HepG2 (cell line): ENCODE measurements around the gene GFRAL.

Source experiments
- ISL2 ChIP-seq: sonication (generic); formaldehyde crosslinking; IDR thresholded peaks from 2 replicates; pipeline ENCODE4 v1.5.0; 2020; ENCODE audit warnings: missing genetic modification reagents
- PTBP1 ChIP-seq: fragments of 200-400 bp; formaldehyde crosslinking; IDR thresholded peaks from 2 replicates; pipeline ENCODE4 v1.6.1; 2018; ENCODE audit warnings: low read length, low read depth; ENCODE audit not compliant: poor library complexity, severe bottlenecking
- ZBTB42 ChIP-seq: sonication (generic); formaldehyde crosslinking; IDR thresholded peaks from 2 replicates; pipeline ENCODE4 v1.5.0; 2020; ENCODE audit warnings: mild to moderate bottlenecking, missing genetic modification reagents
- TF ChIP-seq, protein P1 (sequence below): sonication (generic); formaldehyde crosslinking; IDR thresholded peaks from 2 replicates; pipeline ENCODE4 v1.5.0; 2020; ENCODE audit warnings: missing genetic modification reagents

DNA sequence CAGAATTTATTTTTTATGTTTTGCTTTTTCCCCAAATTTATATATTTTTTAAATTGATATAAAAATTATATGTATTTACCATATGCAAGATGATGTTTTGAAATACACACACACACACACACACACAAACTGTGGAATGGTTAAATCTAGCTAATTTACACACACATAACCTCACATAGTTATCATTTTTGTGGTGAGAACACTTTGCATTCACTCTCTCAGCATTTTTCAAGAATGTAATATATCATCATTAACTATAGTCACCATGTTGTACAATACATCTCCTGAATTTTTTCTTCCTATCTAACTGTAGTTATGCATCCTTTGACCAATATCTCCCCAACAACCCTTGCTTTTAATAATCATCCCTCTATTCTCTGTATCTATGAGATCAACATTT, 52.2 kb downstream of the GFRAL start:
- TF ChIP-seq ISL2 (CRISPR knock-in tag) (no peak), ZBTB42 (no peak), PTBP1 (no peak)
- TF ChIP-seq, protein P1, sequence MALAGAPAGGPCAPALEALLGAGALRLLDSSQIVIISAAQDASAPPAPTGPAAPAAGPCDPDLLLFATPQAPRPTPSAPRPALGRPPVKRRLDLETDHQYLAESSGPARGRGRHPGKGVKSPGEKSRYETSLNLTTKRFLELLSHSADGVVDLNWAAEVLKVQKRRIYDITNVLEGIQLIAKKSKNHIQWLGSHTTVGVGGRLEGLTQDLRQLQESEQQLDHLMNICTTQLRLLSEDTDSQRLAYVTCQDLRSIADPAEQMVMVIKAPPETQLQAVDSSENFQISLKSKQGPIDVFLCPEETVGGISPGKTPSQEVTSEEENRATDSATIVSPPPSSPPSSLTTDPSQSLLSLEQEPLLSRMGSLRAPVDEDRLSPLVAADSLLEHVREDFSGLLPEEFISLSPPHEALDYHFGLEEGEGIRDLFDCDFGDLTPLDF (CRISPR knock-in tag): no peak
